Spleen (tissue), 11 donors: ENCODE results near the gene RAPGEF3. TPM values are rescaled to one million over a fixed set of nuclear protein-coding genes. Genes with fewer than 3 reads are reported as not detected.

Experiments used
- DNase-seq: peaks from one replicate; pipeline ENCODE4 v3.0.0-alpha.2; 2020
- H3K27ac ChIP-seq, 8 donors: fragments of 200-600 bp; sonication (generic) in 7 of 8; 1 replicate in 4 of 8; 2 replicates in 4 of 8; pipeline versions ENCODE4 v1.5.0 to v1.8.0; 2016 to 2021; ENCODE audit warnings: inconsistent platforms in 4 of 8, mild to moderate bottlenecking in 4 of 8, moderate library complexity in 1 of 8
- H3K27me3 ChIP-seq, 7 donors: fragments of 200-600 bp; sonication (generic) in 6 of 7; replicated peaks in 1 of 7; 1 replicate in 4 of 7; 2 replicates in 3 of 7; pipeline versions ENCODE4 v1.5.0 to v1.8.0; 2016 to 2021; ENCODE audit warnings: inconsistent platforms in 3 of 7, mild to moderate bottlenecking in 1 of 7
- H3K36me3 ChIP-seq, 6 donors: fragments of 200-600 bp; sonication (generic) in 5 of 6; 1 replicate in 4 of 6; 2 replicates in 2 of 6; pipeline versions ENCODE4 v1.5.0 to v1.8.0; 2016 to 2021; ENCODE audit warnings: inconsistent platforms in 2 of 6
- H3K4me1 ChIP-seq, 6 donors: fragments of 200-600 bp; sonication (generic) in 5 of 6; 1 replicate in 3 of 6; 2 replicates in 3 of 6; pipeline versions ENCODE4 v1.5.0 to v1.8.0; 2016 to 2021; ENCODE audit warnings: inconsistent platforms in 3 of 6
- H3K4me3 ChIP-seq, 8 donors: fragments of 200-600 bp; sonication (generic) in 7 of 8; 1 replicate in 4 of 8; 2 replicates in 4 of 8; pipeline versions ENCODE4 v1.5.0 to v1.8.0; 2016 to 2021; ENCODE audit warnings: inconsistent platforms in 4 of 8, mild to moderate bottlenecking in 4 of 8, moderate library complexity in 2 of 8
- H3K9me3 ChIP-seq, 8 donors: fragments of 200-600 bp; sonication (generic) in 7 of 8; 1 replicate in 4 of 8; 2 replicates in 4 of 8; pipeline versions ENCODE4 v1.5.0 to v1.8.0; 2016 to 2021; ENCODE audit warnings: inconsistent platforms in 4 of 8
- CTCF ChIP-seq, 11 experiments: fragments of 200-600 bp in 7 of 11; fragments of 450-650 bp in 4 of 11; sonication (generic) in 4 of 11; IDR thresholded peaks in 8 of 11; conservative IDR thresholded peaks in 3 of 11; 1 replicate in 7 of 11; 2 replicates in 4 of 11; pipeline versions ENCODE4 v1.4.0 to v1.8.0; 2016 to 2021; ENCODE audit warnings: antibody characterized with exemption in 11 of 11, inconsistent platforms in 4 of 11, mild to moderate bottlenecking in 1 of 11
- POLR2A ChIP-seq, 3 donors: fragments of 450-650 bp; IDR thresholded peaks; one replicate each; pipeline ENCODE4 v1.5.1; 2017; ENCODE audit warnings: antibody characterized with exemption in 3 of 3, mild to moderate bottlenecking in 1 of 3
- POLR2AphosphoS5 ChIP-seq, 3 donors: sonication (generic); formaldehyde crosslinking; IDR thresholded peaks; one replicate each; pipeline ENCODE4 v1.5.1; 2017; ENCODE audit warnings: antibody characterized with exemption in 3 of 3
- WGBS, 5 donors: extraction: QIAGEN DNeasy Blood & Tissue Kit in 3 of 5; methylation state at CpG; one replicate each; pipeline versions ENCODE4 v1.1.5 to v1.1.7; 2013 to 2018; 5-methylcytosine and 5-hydroxymethylcytosine counted together
- intact Hi-C: fragments of 100-400 bp; cut with DNase I; formaldehyde crosslinking; loops from one replicate; pipeline ENCODE4 v1.15.0; 2023; ENCODE audit warnings: low total_unique reads
- polyA plus RNA-seq, 3 donors: library from polyadenylated mRNA; stranded (reverse); fragments of 200-250 nt; gene quantifications; one replicate each; pipeline ENCODE4 v1.2.1, GENCODE V29; 2013
- total RNA-seq, 7 donors: library from RNA; depleted of rRNA in 3 of 7; stranded (reverse); fragments of >200 nt in 3 of 7; fragmentation: NEBNext Ultra II Directional in 4 of 7; extraction: Animal tissue kit (Norgen Biotek cat#: 25700) in 4 of 7; gene quantifications; one replicate each; pipeline versions ENCODE4 v1.1.0 to v1.2.1, GENCODE V29; 2016 to 2021
- donor health status: healthy with polysubstance abuse.
- donor health status: DM: no; HTN: no; CAD: no; lungs with moderate emphysema.
- donor health status: DM: no; HTN: no; CAD: no.
- donor health status: Bipolar disorder and iron deficiency.
- donor health status: healthy.
- donor health status: DM: no; HTN: no; CAD: no.
- donor health status: DM: yes; HTN: yes; CAD: no.

RAPGEF3 gene
- total and polyA plus RNA-seq, 10 donors: 21.4 to 116 (median 58.7) TPM

- intact Hi-C loops: no loop called here
- Histone ChIP-seq H3K9me3 (no peaks in the 10 kb centered on the region), H3K27me3 (no peaks in the 10 kb centered on the region), H3K27ac (no peak overlapping the region), H3K36me3 (peaks cover 0 to 46% (median 6%) of the 10 kb centered on the region in 6 donors), H3K4me1 (peaks cover 24 to 60% (median 37%) of the 10 kb centered on the region in 6 donors), H3K4me3 (no peak overlapping the region)
- TF ChIP-seq POLR2AphosphoS5 (IDR thresholded peaks at IDR 0.05): no peak
- no peak for TF ChIP-seq CTCF (IDR thresholded peaks at IDR 0.05 in 8 of 11, conservative IDR thresholded peaks at IDR 0.05 in 3 of 11)
- no peak for TF ChIP-seq POLR2A (IDR thresholded peaks at IDR 0.05)
- WGBS, 5 donors: 78 to 90% (median 83%) methylated on average over 8 of the region's 8 CpGs
- no peak for DNase-seq
Observed at GRCh38 chr12:47744778-47745436, 13.8 kb downstream of the RAPGEF3 start.

- WGBS, 5 donors: 51 to 60% (median 53%) methylated on average over 10 of the region's 10 CpGs
- Histone ChIP-seq H3K4me1 (peaks cover 24 to 60% (median 43%) of the 10 kb centered on the region in 6 donors), H3K4me3 (no peak overlapping the region), H3K9me3 (no peaks in the 10 kb centered on the region), H3K36me3 (peaks cover 0 to 38% (median 6%) of the 10 kb centered on the region in 6 donors), H3K27ac (no peak overlapping the region), H3K27me3 (no peaks in the 10 kb centered on the region)
- peak in 1 of 3 donors; percentile 6 for TF ChIP-seq POLR2AphosphoS5 (IDR thresholded peaks at IDR 0.05)
- peak in 9 of 11 experiments; percentile 37 to 72 (median 57) for TF ChIP-seq CTCF (IDR thresholded peaks at IDR 0.05 in 8 of 11, conservative IDR thresholded peaks at IDR 0.05 in 3 of 11)
- TF ChIP-seq POLR2A (IDR thresholded peaks at IDR 0.05): no peak
- intact Hi-C loops: no loop called here
- DNase-seq: no peak
Observed at GRCh38 chr12:47744005-47744651, 14.6 kb downstream of the RAPGEF3 start.

GRCh38 chr12:47743311-47743860 is 15.3 kb downstream of the RAPGEF3 start:
- intact Hi-C loops: no loop called here
- Histone ChIP-seq H3K36me3 (peaks cover 0 to 31% (median 6%) of the 10 kb centered on the region in 6 donors), H3K9me3 (no peaks in the 10 kb centered on the region), H3K27ac (no peak overlapping the region), H3K4me1 (peaks cover 24 to 66% (median 45%) of the 10 kb centered on the region in 6 donors), H3K27me3 (no peaks in the 10 kb centered on the region), H3K4me3 (no peak overlapping the region)
- DNase-seq: no peak
- TF ChIP-seq POLR2AphosphoS5 (IDR thresholded peaks at IDR 0.05) (no peak), POLR2A (IDR thresholded peaks at IDR 0.05) (no peak), CTCF (IDR thresholded peaks at IDR 0.05 in 8 of 11, conservative IDR thresholded peaks at IDR 0.05 in 3 of 11) (no peak)
- WGBS, 5 donors: 81 to 95% (median 90%) methylated on average over 8 to 9 of the region's 9 CpGs
